KBM-7 (cell line): Measurements from ENCODE around the gene LAMB1.
A peak's percentile ranks its signal among the peaks of the same experiment; 100 is the strongest.
"Not testable (repeated sequence)": the region's sequence is repeated elsewhere in the genome, so short reads cannot be mapped to it uniquely, and the experiment has no call there.

Source experiments
- DNase-seq: peaks from one replicate; pipeline ENCODE4 v3.0.0-alpha.2; 2015
- in situ Hi-C: fragments of 300-500 bp; cut with MboI; formaldehyde crosslinking; loops from 2 replicates; pipeline ENCODE4 v1.14.3; 2020; ENCODE audit warnings: low sequenced_read_pairs, low pct_unique_long_range_greater_than_20kb, mixed read lengths

LAMB1 gene

DNA sequence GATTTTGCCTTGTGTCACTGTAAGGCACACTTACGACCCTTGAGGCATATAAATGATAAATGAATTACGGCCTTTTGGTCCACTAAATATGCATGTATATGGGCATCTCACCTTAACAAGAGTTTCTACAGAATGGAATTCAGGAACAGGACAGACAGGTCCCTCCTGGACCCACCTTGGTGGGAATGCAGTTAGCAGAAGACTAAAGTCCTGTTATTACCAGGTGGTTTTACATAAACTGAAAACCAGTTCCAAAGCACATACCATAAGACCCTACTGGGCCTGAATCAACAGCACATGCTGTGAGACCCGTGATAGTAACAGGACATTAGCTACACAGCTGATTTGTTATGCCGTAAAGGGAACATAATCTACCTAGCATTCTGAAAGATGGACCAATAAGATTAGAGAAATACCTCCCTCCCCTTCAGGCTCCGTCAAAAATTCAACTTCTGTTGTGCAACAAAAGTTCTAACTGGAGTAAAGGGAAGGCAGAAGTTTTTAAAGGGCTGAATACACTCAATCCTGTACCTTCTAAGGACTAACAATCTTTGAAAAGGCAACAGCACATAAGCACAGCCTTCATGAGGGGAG lies 24.0 kb downstream of the LAMB1 start:
- DNase-seq: no peak
- in situ Hi-C loops: no loop called here

GRCh38 chr7:107977048-107977447 lies 25.9 kb downstream of the LAMB1 start:
- no peak for DNase-seq
- in situ Hi-C loops: no loop called here

GRCh38 chr7:107976620-107977019 lies 26.3 kb downstream of the LAMB1 start:
- no peak for DNase-seq
- in situ Hi-C loops: no loop called here

DNA sequence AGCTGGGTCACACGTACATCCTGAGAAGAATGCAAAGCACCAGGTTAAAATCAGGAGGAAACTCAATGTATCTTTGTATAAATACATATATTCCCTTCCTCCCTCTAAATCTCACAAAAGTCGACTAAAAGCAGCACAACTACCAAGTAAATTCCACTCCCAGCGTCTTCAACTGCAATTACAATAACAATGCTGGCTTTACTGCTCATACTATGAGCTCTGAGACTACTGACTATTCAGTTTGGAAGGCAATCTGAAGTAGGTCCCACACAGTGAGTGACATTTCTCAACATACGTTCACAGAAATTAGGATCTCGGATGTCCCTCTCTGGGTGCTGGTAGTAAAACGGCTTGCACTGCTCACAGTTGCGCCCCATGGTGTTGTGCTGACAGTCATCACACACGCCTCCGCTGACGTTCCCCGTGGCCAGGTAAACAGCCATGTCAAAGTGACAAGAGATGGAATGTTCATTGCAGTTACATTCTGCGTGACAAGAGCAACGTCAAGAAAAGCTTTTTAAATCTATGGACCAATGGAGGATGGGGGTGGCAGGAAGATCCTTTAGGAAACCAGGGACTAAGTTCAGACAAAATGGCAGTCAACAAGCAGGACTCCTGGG lies 27.5 kb downstream of the LAMB1 start:
- in situ Hi-C loops: no loop called here
- DNase-seq: no peak

- DNase-seq: no peak
- in situ Hi-C loops: no loop called here
Observed at GRCh38 chr7:107973861-107974260, 29.1 kb downstream of the LAMB1 start.

DNA sequence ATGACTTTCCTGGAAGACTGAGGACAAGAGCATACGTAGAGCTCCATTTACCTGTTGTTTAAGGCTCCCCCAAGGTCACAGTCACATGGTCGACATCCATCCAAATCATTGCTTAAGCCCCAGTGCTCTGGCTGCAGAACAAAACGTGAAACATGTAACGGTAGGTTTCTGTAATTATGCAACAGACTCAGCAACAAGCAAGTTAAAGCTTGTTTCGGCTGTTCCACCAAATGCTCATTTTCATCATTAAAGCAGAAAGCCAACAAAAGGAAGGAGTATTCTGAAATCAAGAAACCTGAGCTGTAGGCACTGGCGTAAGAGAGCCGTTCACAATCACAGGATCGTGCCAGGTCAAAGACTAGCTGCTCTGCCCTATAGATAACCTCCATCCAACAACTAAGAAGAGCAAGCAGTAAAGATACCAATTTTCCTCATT lies 30.0 kb downstream of the LAMB1 start:
- no peak for DNase-seq

DNA sequence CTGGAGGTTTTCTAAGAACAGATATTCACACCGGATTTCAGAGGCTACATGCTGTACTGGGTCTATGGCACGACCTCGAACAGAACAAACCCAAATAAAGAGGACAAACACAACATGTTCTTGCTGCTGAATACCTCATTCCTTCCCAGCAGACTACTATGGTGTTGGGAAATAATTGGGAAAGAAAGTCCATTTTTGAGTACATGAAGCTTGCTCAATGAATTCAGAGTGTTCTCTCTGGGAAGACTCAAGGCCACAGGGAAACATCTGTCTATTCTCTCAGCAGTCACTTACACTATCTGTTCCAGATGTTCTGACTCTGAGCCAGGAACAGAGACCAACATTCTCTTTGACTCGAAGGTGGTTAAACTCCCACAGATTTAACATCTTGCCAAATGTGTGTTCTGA lies 30.9 kb downstream of the LAMB1 start:
- DNase-seq: peak; percentile 38
- in situ Hi-C loops: no loop called here

More for the DNA sequence above, 30.0 kb downstream of the LAMB1 start:
- in situ Hi-C loops: no loop called here

GRCh38 chr7:107971613-107972012 lies 31.3 kb downstream of the LAMB1 start:
- peak; percentile 69 for DNase-seq
- in situ Hi-C loops: no loop called here

- in situ Hi-C loops: no loop called here
- DNase-seq: no peak
Observed at GRCh38 chr7:107971100-107971499, 31.9 kb downstream of the LAMB1 start.

DNA sequence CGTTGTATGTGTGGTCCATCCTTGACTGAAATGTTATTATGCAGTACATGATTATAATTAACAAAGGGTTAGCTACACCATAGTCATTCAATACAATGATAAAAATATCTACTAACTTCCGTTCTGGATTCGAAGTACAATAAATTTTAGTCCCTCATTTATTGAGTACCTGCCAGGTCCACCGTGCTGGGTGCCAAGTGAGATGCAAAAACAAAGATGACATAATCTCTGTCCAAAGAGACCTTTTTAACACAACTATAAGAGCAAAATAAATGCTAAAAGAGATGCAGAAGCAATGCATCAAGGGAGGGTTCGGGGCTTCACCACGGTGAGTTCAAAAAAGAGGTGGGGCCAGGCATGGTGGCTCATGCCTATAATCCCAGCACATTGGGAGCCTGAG lies 33.1 kb downstream of the LAMB1 start:
- in situ Hi-C loops: no loop called here
- DNase-seq: no peak

DNA sequence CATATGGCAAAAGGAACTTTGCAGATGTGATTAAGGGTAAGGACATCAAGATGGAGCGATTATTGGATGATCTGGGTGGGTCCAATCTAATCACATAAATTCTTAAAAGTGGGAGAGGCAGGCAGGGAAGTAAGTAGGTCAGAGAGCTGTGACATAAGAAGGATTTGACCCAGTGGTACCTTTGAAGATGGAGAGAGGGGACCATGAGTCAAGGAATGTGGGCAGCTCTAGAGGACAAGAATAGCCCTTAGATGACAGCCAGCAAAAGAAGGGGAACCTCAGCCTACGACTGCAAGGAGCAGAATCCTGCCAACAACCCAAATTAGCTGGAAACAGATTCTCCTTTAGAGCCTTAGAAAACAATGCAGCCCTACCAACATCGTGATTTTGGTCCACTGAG lies 34.5 kb downstream of the LAMB1 start:
- no peak for DNase-seq
- in situ Hi-C loops: no loop called here

DNA sequence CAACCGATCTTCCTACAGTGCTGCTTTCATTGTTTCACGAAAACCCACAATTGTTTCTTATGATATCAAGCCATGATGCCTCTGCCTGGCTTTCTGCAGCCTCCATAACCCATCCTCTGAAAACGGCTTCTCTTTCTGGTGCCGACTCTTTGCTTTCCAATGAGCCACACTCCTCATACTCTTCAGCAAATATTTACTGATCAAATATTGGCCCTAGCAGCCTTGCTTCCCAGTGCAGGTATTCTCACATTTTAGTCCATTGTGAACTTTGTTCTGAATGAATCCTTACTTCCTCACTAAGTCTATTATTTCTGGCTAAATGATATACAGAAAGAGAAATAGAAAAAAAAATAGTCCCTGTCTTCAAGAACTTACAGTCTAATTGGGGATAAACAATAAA lies 35.5 kb downstream of the LAMB1 start:
- in situ Hi-C loops: no loop called here
- no peak for DNase-seq

DNA sequence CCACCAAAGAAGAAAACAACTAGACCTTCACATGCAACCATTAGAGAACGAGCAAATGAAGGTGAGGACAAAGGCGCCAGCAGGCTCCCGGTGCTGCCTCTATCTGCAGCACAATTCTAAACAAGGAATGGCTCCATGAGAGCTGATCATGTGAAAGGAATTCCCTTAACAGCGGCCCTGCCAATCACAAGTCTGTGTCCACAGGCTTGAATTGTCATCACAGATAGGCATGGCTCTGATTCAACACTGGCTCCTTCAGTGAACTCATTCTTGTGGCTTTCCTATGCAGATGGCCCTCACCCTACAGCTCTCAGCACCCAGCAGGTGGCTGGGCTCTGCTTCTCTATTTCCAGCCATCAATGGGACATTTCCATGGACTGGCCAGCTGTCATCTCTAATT lies 36.2 kb downstream of the LAMB1 start:
- in situ Hi-C loops: no loop called here
- DNase-seq: no peak

GRCh38 chr7:107964510-107964909 lies 38.5 kb downstream of the LAMB1 start:
- in situ Hi-C loops: no loop called here
- DNase-seq: no peak

DNA sequence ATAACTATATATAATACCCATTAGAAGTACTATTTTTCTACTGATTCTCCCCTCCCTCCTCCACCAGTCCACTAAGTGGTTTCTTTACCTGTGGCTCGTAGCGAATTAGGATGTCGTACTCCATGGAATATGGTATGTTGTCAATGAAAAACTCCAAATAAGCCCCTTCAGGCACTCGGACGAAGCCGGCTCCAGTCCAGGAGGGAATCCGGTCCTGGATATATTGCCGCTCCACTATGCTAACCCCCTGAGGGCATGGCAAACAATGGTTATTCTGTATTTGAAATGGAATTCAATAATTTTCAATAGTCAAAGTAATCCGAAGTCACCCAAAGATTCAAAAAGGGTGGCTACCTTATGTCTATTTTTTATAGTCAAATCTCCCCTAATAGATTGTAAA lies 40.1 kb downstream of the LAMB1 start:
- DNase-seq: no peak
- in situ Hi-C loops: no loop called here

- DNase-seq: no peak
- in situ Hi-C loops: no loop called here
Observed at GRCh38 chr7:107961405-107961804, 41.6 kb downstream of the LAMB1 start.

- DNase-seq: no peak
- in situ Hi-C loops: no loop called here
Observed at GRCh38 chr7:107960272-107960671, 42.7 kb downstream of the LAMB1 start.

GRCh38 chr7:107959527-107959898 lies 43.4 kb downstream of the LAMB1 start:
- in situ Hi-C loops: no loop called here
- DNase-seq: no peak

- DNase-seq: no peak
- in situ Hi-C loops: no loop called here
Observed at GRCh38 chr7:107958764-107959526, 44.0 kb downstream of the LAMB1 start.

DNA sequence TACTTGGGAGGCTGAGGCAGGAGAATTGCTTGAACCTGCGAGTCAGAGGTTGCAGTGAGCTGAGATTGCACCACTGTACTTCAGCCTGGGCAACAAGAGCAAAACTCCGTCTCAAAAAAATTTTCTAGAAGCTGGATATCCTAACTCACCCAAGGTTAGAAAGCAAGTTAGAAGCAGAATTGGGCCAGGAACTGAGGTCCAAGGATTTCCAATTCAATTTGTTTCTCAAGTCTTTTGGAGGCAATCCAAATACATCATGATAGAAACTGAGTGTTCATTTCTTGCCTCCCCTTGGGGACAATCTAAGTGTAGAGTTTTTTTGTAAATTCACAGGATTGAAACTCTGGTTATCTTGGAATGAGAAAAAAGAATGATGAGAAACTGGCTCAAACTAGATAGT lies 45.5 kb downstream of the LAMB1 start:
- DNase-seq: no peak
- in situ Hi-C loops: no loop called here

DNA sequence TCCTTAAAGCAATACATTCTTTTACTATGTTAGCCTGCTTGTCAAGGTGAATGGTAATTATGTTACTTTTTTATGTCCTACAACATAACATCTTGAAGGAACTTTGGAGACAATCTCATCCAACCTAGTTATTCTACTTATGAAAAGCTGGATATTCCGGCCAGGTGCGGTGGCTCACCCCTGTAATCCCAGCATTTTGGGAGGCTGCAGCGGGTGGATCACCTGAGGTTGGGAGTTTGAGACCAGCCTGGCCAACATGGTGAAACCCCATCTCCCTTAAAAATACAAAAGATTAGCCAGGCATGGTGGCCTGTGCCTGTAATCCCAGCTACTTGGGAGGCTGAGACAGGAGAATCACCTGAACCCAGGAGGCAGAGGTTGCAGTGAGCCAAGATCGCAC lies 46.0 kb downstream of the LAMB1 start:
- in situ Hi-C loops, DNase-seq: not testable (repeated sequence)
